PC-9 (cell line): ENCODE data around the gene KIF2A. TPM values are rescaled to one million over a fixed set of nuclear protein-coding genes. Genes with fewer than 3 reads are reported as not detected.

ENCODE experiments used
- BruUV-seq: library from RNA; stranded (reverse); fragments of 400-500 nt; replicated peaks from 2 replicates; lab custom pipeline; 2021; lab: Mats Ljungman, UMichigan
- CTCF ChIA-PET: fragments of 300-600 bp; sonication (Branson Sonifier 250); formaldehyde crosslinking; loops from one replicate; lab custom pipeline; 2022; ENCODE audit warnings: antibody characterized with exemption; lab: Charles Lee
- POLR2A ChIA-PET: fragments of 300-600 bp; sonication (Branson Sonifier 250); formaldehyde crosslinking; loops from one replicate; lab custom pipeline; 2022; ENCODE audit warnings: antibody characterized with exemption; ENCODE audit not compliant: unreplicated experiment; lab: Charles Lee
- DNase-seq, 2 experiments: peaks; one replicate each; pipeline versions ENCODE4 v3.0.0 to v3.0.0-alpha.2; 2015 to 2022; ENCODE audit warnings: mixed read lengths in 1 of 2
- H2AFZ ChIP-seq: fragments of 200-600 bp; sonication (generic); 2 replicates; pipeline ENCODE4 v1.8.1; 2017; ENCODE audit warnings: antibody characterized with exemption
- H3F3A ChIP-seq: fragments of 200-600 bp; sonication (generic); 2 replicates; pipeline ENCODE4 v1.8.1; 2017; ENCODE audit warnings: antibody characterized with exemption, mild to moderate bottlenecking, low read depth; ENCODE audit not compliant: insufficient read depth
- H3K27ac ChIP-seq: fragments of 200-600 bp; sonication (generic); 2 replicates; pipeline ENCODE4 v1.6.1; 2016; ENCODE audit warnings: mixed run types
- H3K27me3 ChIP-seq: fragments of 200-600 bp; sonication (generic); 2 replicates; pipeline ENCODE4 v1.6.1; 2016; ENCODE audit warnings: low read depth, mixed run types; ENCODE audit not compliant: insufficient read depth
- H3K36me3 ChIP-seq: fragments of 200-600 bp; sonication (generic); 2 replicates; pipeline ENCODE4 v1.6.1; 2016; ENCODE audit warnings: low read depth, mixed run types
- H3K4me1 ChIP-seq: fragments of 200-600 bp; sonication (generic); replicated peaks from 2 replicates; pipeline ENCODE4 v1.6.1; 2016; ENCODE audit warnings: mixed run types; ENCODE audit not compliant: insufficient read depth
- H3K4me2 ChIP-seq: fragments of 200-600 bp; sonication (generic); 2 replicates; pipeline ENCODE4 v1.6.1; 2017; ENCODE audit warnings: mixed run types
- H3K4me3 ChIP-seq: fragments of 200-600 bp; sonication (generic); 2 replicates; pipeline ENCODE4 v1.6.1; 2016; ENCODE audit warnings: mixed run types
- H3K79me2 ChIP-seq: fragments of 200-600 bp; sonication (generic); 2 replicates; pipeline ENCODE4 v1.6.1; 2017; ENCODE audit warnings: low read depth, mixed run types
- H3K9me2 ChIP-seq: fragments of 200-600 bp; sonication (generic); 2 replicates; pipeline ENCODE4 v1.8.1; 2017; ENCODE audit warnings: mild to moderate bottlenecking; ENCODE audit not compliant: insufficient read depth
- H3K9me3 ChIP-seq: fragments of 200-600 bp; sonication (generic); 2 replicates; pipeline ENCODE4 v1.8.1; 2016; ENCODE audit warnings: low read depth; ENCODE audit not compliant: insufficient read depth
- H4K20me1 ChIP-seq: fragments of 200-600 bp; sonication (generic); 2 replicates; pipeline ENCODE4 v1.8.1; 2017; ENCODE audit not compliant: insufficient read depth
- EZH2 ChIP-seq: fragments of 200-600 bp; sonication (generic); IDR thresholded peaks from 2 replicates; pipeline ENCODE4 v1.8.0; 2017; ENCODE audit warnings: antibody characterized with exemption, low read depth
- intact Hi-C: fragments of 100-400 bp; cut with micrococcal nuclease; formaldehyde crosslinking; loops from one replicate; pipeline ENCODE4 v1.10.0; 2022; ENCODE audit not compliant: unreplicated experiment
- total RNA-seq: library from RNA; stranded (reverse); gene quantifications from 2 replicates; pipeline ENCODE4 v1.2.3, GENCODE V29; 2021
- TF ChIP-seq, protein P1 (sequence below): fragments of 200-600 bp; sonication (generic); conservative IDR thresholded peaks from 2 replicates; pipeline ENCODE4 v1.6.1; 2017; ENCODE audit warnings: mixed run types, antibody characterized with exemption, mild to moderate bottlenecking, moderate library complexity

The KIF2A gene
- total RNA-seq, 1 experiment from 2014 or later: 54.8 TPM

DNA sequence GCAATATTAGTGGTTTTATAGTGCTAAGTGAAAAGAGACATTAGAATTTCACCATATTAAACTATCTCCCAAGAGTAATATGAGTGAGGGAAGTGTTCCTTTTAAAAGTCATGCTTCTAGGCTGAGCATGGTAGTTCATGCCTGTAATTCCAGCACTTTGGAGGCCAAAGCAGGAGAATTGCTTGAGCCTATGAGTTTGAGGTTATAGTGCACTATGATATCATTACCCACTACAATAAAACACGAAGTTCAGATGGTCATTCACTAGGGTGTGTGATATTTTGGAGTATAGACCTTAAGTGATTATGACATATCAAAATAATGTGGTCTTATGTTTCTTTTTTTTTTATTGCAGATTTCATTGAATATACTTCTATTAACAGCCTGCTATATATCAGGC, 6.7 kb downstream of the KIF2A start:
- peaks cover 57% of the 10 kb centered on the region for H4K20me1 ChIP-seq

DNA sequence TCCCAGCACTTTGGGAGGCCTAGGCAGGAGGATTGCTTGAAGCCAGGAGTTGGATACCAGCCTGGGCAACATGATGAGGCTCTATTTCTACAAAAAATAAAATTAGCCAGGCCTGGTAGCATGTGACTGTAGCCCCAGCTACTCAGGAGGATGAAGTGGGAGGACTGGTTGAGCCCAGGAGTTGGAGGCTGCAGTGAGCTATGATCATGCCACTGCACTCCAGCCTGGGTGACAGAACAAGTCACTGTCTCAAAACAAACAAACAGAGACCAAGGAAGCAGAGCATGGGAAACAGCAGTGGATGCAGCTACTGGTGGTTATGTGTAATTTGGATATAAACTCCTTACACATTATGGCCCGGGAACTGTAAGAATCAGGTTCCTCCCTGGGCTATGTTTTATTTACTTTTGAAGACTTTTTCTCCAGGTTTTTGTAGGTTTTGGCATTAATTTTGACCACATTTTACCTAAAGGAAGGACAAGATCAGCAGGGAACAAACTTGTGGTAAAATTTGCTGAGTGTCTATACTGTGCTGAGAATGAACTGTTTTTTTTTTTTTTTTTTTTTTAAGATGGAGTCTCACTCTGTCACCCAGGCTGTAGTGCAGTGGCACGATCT, 8.3 kb downstream of the KIF2A start:
- no peaks in the 10 kb centered on the region for H3K27me3 ChIP-seq
- no peak for DNase-seq
- H2AFZ ChIP-seq: no peak overlapping the region
- H3K4me2 ChIP-seq: no peak overlapping the region
- H3K36me3 ChIP-seq: peaks cover 8% of the 10 kb centered on the region; the same call in 1 of the 2 replicates
- TF ChIP-seq, protein P1, sequence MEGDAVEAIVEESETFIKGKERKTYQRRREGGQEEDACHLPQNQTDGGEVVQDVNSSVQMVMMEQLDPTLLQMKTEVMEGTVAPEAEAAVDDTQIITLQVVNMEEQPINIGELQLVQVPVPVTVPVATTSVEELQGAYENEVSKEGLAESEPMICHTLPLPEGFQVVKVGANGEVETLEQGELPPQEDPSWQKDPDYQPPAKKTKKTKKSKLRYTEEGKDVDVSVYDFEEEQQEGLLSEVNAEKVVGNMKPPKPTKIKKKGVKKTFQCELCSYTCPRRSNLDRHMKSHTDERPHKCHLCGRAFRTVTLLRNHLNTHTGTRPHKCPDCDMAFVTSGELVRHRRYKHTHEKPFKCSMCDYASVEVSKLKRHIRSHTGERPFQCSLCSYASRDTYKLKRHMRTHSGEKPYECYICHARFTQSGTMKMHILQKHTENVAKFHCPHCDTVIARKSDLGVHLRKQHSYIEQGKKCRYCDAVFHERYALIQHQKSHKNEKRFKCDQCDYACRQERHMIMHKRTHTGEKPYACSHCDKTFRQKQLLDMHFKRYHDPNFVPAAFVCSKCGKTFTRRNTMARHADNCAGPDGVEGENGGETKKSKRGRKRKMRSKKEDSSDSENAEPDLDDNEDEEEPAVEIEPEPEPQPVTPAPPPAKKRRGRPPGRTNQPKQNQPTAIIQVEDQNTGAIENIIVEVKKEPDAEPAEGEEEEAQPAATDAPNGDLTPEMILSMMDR: no peak
- TF ChIP-seq EZH2: no peak
- H3K9me2 ChIP-seq: no peaks in the 10 kb centered on the region
- peaks cover 61% of the 10 kb centered on the region for H4K20me1 ChIP-seq
- H3F3A ChIP-seq: 0 out of 2 replicates have a peak, but pooled peaks cover 10% of the 10 kb centered on the region
- H3K9me3 ChIP-seq: no peaks in the 10 kb centered on the region
- H3K27ac ChIP-seq: no peak overlapping the region
- H3K4me1 ChIP-seq: no peaks in the 10 kb centered on the region
- BruUV-seq: no TSS peak
- ChIA-PET POLR2A (no interaction called here), CTCF (no interaction called here)
- H3K4me3 ChIP-seq: no peak overlapping the region
- intact Hi-C loops: no loop called here
- H3K79me2 ChIP-seq: peaks cover 100% of the 10 kb centered on the region

More for the DNA sequence above, 6.7 kb downstream of the KIF2A start:
- H3K36me3 ChIP-seq: peaks cover 15% of the 10 kb centered on the region; the same call in 1 of the 2 replicates
- POLR2A ChIA-PET: no interaction called here
- no peaks in the 10 kb centered on the region for H3K27me3 ChIP-seq
- 0 out of 2 replicates have a peak, but pooled peaks cover 10% of the 10 kb centered on the region for H3F3A ChIP-seq
- CTCF ChIA-PET: no interaction called here
- BruUV-seq: no TSS peak
- TF ChIP-seq EZH2: no peak
- TF ChIP-seq, protein P1: no peak
- H3K27ac ChIP-seq: no peak overlapping the region
- H3K4me3 ChIP-seq: no peak overlapping the region
- no peak overlapping the region for H3K4me2 ChIP-seq
- no peaks in the 10 kb centered on the region for H3K9me3 ChIP-seq
- DNase-seq: no peak
- no peaks in the 10 kb centered on the region for H3K4me1 ChIP-seq
- intact Hi-C loops: no loop called here
- H3K79me2 ChIP-seq: peaks cover 100% of the 10 kb centered on the region
- H2AFZ ChIP-seq: no peak overlapping the region
- no peaks in the 10 kb centered on the region for H3K9me2 ChIP-seq

DNA sequence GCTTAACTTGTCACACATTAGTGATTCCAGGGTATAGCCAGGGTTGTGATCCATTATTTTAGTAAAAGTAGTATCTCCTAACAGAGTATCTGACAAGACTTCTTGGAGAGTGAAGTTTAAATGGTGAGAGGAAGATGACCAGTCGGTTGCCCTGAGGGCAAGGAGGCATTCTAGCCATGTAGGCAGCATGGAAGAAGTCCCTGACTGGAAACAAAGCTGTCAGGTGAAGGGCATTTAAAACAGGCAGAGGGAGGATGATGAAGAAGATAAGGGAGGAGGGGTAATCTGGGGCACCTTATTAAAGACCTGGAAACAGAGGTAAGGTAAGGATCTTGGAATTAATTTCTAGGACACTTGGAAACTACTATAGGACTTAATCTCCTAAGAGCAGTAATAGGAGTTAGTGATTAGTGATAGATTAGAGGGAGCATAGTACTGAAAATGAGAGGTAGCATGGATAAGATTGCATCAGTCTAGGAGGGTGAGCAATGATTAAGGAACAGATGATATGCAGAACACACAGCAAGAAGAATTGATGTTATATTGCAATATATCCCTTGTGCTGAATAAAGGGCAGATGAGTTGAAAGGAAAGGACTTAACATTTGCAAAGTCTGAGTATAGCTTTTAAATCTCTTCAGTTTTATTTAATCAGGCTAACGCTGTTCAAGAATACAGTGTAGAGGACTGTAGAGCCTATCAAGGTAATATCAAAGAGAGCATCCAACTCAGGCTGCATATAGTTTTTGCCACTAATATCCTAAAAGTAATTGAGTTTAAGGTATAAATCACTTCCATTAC, 9.6 kb downstream of the KIF2A start:
- BruUV-seq: no TSS peak
- TF ChIP-seq, protein P1: no peak
- TF ChIP-seq EZH2: no peak
- H3K27ac ChIP-seq: 0 out of 2 replicates have a peak overlapping the region, but pooled peaks have one; percentile 29
- peaks cover 68% of the 10 kb centered on the region for H4K20me1 ChIP-seq
- POLR2A ChIA-PET: no interaction called here
- no peaks in the 10 kb centered on the region for H3K9me3 ChIP-seq
- H3K27me3 ChIP-seq: no peaks in the 10 kb centered on the region
- H3K4me3 ChIP-seq: no peak overlapping the region
- 0 out of 2 replicates have a peak, but pooled peaks cover 10% of the 10 kb centered on the region for H3F3A ChIP-seq
- intact Hi-C loops: no loop called here
- CTCF ChIA-PET: no interaction called here
- H2AFZ ChIP-seq: no peak overlapping the region
- H3K36me3 ChIP-seq: 0 out of 2 replicates have a peak, but pooled peaks cover 3% of the 10 kb centered on the region
- no peaks in the 10 kb centered on the region for H3K4me1 ChIP-seq
- DNase-seq: no peak
- no peaks in the 10 kb centered on the region for H3K9me2 ChIP-seq
- peaks cover 100% of the 10 kb centered on the region for H3K79me2 ChIP-seq
- H3K4me2 ChIP-seq: no peak overlapping the region
